ENCODE results near the gene C3orf62.
"Not testable (repeated sequence)": the region's sequence is repeated elsewhere in the genome, so short reads cannot be mapped to it uniquely, and the experiment has no call there.

Gene C3orf62

DNA sequence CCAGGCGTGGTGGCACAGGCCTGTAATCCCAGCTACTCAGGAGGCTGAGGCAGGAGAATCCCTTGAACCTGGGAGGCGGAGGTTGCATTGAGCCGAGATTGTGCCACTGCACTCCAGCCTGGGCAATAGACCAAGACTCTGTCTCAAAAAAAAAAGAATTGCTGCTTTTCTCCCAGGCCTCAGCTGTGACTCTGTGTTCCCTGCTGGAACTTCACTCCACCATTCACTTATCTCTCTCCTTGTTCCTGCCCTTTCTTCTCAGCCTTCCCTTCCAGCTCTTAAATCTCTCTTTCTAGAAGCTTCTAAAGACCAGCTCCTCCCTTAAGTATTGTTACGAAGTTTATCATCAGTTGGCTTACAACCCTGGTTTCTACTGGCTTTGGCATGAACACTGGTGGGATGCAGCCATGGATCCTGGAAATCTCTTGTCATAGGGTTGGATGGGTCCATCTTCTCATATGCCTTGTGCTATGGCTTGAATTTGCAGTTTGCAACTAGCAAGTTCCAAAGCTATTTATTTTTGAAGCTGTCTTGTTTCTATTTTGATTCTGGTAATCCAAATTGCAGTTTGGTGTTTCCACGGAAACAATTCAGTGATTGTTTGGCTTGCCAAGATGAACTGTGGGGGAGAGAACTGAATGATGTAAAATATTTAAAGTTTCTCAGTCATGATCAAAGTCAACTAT, 10.5 kb downstream of the C3orf62 start:
- no peak for DNase-seq

DNA sequence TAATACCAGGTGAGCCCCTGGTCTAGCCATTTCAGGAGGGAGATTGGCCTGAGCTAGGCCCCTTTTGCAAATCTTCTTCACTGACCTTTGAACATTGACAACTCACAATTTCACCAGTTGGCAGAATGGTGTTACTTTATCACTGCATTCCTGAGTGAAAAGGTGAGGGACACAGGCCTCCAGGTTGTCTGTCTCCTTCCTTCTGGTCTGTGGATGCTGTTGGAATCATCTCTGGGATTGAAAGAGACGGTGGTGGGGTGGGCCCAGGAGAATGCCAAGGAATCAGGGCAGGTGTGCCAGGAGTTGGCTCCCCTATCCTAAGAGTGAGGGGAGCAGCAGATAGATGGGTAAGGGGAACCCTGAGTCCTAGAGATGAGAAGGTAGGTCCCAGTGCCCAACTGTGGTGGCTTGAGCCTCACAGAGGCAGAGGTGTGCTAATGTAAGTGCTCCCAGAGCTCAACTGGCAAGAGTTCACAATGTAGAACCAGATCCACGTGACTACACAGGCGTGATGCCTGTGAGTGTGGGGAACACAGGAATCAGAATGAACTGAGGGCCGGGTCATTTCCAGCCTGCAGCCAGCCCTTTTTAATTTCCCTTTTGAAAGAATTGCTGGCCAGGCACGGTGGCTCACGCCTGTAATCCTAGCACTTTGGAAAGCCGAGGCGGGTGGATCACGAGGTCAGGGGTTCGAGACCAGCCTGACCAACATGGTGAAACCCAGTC, 11.2 kb downstream of the C3orf62 start:
- no peak for DNase-seq

DNA sequence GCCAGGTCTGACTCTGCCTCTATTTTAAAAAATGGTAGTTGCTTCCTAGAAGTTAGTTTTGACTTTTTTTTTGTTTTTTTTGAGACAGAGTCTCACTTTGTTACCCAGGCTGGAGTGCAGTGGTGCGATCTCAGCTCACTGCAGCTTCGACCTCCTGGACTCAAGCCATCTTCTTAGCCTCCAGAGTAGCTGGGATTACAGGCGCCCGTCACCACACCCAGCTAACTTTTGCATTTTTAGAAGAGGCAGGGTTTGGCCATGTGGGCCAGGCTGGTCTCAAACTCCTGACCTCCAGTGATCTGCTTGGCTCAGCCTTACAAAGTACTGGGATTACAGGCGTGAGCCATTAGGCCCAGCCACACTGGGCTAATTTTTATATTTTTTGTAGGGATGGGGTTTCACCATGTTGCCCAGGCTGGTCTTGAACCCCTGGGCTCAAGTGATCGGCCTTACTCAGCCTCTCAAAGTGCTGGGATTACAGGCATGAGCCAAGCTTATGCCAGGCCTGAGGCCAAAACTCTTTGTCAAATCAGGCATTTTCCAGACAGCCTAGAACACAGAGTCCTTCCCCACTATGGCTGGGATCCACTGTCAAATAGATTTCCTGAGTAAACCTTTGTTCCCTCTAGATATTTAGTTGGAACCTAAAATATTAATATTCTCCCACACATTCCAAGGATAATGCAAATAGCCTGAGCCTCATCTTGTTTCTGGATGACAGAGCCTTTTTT, 13.7 kb downstream of the C3orf62 start:
- no peak for DNase-seq

DNA sequence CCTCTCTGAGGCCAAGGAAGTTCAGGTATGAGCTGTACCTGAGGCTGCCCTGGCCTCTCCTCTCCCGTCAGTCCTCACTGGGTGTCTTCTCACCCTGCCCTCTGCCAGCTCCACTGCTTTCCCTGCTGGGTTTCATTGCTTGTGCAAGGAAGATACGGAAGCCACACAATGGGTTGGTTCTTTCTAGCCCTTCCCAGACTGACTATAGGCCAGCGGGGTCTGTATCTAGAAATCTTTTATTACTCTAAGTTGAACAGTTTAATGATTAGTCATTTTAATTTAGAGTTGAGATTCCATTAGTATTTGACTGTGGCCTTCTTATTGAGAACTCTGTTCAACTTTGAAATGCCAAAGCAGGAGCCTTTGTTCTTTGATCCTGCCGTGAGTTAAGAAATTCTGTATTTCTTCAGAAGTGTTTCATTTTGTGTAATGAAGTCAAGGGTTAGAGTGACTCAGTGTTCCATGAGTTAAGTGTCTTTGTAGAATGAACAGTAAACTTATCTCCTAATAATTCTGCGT, 16.2 kb downstream of the C3orf62 start:
- DNase-seq = no peak

DNA sequence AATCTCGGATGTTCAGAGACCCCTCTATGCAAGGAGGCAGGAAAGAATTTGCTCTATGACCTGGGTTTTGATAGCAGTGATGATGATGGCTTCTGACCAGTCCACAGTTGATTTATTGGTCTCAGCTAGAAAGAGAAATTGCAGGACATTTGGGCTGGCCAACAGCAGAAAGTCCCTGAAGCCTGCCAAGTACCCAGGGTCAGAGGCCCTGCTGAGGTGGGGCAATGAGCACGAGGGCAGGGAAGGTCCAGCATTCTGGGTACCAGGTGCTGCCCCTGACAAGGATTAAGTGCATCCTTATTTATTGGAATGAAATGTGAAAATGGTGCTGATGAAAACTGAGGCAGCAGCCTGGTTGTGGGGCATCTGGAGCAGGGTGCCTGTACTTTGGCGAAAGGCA, 19.8 kb downstream of the C3orf62 start:
- no peak for DNase-seq

DNA sequence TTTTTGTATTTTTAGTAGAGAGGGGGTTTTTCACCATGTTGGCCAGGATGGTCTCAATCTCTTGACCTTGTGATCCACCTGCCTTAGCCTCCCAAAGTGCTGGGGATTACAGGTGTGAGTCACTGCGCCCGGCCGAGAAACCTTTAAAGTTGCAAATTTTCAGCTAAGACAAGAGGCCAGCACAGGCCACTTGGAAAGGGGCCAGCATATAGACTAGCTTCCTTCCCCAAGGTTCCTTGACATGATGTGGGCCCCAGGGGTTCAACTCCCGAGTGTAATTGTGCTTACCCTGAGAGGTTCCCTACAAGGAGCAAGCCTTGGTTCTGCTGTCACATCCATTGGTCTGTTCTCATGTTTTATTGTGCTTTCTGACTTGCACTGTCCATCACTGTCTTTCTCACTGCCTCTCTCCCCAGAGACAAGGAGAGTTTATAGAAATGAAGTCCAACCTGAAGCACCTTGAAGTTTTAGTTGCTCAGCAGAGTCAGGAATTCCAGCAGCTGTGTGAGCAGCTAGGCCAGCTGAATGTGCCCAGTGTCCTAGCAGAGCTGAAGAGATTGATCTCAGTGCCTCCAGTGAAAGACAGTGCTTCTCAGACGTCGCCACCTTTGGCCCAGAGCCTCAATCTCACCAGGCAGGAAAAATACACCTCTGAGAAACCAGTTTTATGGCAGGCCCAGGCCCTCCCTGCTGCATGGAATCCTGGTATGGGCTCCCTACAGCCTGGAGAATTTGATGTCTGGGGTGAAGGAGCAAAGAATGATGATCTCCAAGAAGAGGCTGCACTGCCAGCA, 21.1 kb downstream of the C3orf62 start:
- DNase-seq = no peak

DNA sequence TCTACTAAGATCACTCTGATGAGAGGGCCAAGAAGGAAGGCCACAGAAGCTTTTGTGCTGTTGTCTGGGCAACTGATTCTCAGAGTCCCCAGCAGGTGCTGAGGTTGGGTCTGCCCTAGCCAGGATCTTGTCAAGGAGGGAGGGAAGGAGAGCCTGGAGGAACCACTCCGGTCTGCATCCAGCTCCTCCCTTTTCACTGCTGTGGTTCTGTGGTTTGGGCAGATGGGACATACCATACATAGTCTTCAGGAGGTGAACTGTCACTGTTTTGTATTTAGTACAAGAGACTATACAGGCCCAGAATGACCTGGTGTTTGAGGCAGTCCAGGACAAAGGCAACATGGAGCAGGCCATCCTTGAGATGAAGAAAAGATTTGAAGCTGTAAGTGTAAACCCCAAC, 21.9 kb downstream of the C3orf62 start:
- no peak for DNase-seq

DNA sequence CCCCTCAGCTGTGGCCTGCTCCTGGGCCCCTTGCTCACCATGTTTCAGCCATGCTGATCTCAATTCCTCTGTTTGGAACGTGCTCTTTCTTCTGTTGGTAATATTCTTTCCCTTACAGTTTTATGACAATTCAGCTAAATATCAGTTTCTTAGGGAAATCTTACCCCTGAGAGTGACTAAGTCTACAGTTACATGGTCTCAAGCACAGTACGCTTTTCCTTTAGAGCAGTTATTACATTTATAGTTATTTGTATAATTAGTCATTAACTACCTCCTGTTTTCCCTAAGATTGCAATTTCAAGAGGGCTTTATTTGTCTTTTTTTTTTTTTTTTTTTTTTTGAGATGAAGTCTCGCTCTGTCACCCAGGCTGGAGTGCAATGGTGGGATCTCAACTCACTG, 23.5 kb downstream of the C3orf62 start:
- no peak for DNase-seq

DNA sequence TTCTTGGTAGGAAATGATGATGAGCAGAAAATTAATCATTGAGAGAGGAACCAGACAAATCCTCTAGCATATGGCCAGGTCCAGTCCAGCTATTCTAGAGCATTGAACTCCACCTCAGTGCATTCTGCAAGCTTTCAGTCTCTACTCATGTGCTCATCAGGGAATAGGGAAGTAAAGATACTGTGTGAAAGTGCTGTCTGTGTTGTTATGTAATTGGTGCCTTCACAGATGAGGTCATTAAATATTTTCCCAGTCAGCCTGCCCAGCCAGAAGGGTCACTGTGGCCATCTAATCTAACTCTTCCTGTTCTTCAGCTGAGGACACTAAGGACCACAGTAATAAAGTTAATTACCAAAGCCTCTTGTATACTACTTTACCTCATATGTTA, 28.2 kb downstream of the C3orf62 start:
- no peak for DNase-seq

DNA sequence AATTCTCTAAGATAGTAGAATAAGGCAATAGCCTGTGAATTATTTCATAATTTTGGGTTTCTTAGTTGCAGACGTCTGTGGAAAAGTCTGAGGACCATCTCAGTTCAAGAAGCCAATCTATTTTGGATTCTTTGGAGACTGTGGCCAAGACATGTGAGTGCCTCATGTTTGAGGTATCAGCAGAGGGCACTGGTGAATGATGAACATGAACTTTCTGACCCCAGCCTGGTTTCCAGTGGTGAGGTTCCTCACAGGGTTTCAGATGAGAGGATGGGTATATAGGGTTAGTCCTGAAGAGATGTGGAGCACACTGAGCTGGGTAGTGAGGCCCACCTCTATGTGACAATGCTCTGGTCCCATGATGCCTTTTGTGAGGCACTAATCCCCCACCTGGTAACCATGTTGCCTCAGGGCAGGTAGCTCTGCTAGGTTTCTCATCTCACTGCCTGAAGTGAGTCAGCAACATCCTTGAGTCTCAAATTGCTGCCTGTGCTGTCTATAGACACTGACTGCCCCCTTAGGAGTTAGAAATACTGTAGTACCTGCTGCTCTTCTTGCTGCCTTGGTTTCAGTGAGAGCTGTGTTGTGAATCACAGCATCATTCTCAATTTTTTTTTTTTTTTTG, 32.3 kb downstream of the C3orf62 start:
- DNase-seq = no peak

DNA sequence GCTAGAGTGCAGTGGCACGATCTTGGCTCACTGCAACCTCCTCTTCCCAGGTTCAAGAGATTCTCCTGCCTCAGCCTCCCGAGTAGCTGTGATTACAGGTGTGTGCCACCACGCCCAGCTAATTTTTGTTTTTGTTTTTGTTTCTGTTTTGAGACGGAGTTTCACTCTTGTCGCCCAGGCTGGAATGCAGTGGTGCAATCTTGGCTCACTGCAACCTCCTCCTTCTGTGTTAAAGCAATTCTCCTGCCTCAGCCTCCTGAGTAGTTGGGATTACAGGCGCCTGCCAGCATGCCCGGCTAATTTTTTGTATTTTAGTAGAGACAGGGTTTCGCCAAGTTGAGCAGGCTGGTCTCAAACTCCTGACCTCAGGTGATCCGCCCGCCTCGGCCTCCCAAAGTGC, 36.9 kb downstream of the C3orf62 start:
- DNase-seq = not testable (repeated sequence)

DNA sequence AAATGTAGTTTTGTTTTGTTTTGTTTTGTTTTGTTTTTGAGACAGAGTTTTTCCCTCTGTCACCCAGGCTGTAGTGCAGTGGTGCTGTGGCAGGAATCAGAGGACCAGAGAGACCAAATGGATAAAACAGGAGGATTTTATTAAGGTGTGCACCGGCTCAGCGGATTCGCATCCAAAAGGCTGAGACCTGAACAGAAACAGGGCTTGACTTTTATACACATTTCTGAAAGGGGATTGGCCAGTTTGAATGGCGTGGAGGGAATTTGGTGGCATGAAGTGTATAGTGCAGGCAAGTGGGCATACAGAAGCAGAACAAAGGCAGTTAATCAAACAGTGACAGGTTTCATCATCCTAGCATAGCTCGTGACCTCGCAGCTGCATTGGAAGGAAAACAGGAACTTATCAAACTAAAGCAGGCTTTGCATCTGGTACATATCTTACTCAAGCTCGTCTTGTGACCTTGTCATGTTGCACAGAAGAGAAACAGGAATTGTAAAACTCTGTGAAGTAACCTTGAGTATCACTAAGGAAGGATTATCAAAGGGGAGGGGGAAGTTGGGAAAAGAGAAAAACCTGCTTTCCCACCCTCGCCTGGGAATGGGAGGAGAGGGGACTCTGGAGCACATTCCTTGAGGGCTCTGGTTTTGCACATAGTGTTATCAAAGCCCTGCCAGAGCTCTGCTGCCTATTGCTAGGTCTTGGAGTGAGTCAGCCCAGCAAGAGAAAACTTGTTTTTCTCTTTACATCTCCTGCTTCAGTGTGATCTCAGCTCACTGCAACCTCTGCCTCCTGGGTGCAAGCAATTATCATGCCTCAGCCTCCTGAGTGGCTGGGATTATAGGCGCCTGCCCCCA, 38.5 kb downstream of the C3orf62 start:
- DNase-seq = no peak

DNA sequence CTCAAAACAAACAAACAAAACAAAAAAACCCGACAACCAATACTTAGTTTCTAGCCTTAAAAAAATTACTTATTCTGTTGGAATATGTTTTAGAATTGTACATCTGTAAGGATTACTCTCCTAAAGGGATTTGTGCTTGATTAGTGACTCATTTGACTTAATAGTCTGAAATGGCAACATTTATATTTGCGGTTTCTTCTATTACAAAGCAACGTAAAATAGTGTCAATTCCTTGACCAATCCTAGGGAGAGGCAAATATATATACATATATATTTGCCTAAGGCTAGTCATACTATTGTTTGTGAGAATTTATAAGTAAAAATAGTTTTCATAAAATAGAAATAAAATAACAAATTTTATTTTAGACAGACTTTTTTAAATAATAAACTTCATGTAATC, 39.7 kb downstream of the C3orf62 start:
- DNase-seq = no peak

DNA sequence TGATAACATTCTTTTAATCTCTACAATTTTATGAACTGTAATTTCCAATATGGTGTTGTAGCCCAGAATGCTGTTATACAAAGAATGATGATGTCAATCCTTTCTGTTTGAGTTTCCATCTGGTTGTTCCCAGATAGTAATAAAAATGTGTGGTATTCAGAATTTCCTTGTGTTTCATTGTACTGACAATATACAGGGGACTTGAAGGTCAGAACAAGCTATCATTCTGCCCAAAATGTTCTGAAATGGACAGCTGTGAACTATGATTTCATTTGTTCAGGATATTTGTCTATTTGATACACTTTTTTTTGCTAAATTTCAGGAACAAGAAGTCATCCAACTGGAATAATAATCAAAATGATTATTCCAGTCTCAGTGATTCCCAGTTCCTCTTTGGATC, 40.8 kb downstream of the C3orf62 start:
- DNase-seq = no peak

DNA sequence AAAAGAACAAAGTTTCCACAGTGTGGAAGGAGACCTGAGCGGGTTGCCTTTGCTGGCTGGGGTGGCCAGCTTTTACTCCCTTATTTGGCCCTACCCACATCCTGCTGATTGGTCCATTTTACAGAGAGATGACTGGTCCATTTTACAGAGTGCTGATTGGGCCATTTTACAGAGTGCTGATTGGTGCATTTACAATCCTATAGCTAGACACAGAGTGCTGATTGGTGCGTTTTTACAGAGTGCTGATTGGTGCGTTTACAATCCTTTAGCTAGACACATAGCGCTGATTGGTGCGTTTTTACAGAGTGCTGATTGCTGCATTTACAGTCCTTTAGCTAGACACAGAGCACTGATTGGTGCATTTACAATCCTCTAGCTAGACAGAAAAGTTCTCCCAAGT, 48.2 kb downstream of the C3orf62 start:
- not testable (repeated sequence) for DNase-seq

DNA sequence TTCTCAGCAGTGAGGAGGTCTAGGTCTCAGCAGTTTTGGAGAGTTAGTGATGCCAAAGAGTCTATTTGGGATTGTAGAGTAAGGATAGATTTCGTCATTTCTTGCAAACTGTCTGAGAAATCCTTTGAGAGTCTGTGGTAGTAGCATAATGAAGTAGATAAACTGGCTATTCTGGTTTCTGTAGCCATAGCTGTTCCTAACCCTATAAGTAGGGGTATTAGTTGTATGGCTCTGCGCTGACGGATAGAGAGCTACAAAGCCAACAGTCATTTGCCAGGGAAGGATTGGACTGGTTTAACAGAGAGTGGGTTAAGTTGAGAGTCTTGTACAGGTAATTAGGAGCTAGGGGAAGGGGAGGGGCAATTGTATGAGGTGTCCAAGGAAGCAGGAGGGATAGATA, 55.0 kb downstream of the C3orf62 start:
- no peak for DNase-seq

DNA sequence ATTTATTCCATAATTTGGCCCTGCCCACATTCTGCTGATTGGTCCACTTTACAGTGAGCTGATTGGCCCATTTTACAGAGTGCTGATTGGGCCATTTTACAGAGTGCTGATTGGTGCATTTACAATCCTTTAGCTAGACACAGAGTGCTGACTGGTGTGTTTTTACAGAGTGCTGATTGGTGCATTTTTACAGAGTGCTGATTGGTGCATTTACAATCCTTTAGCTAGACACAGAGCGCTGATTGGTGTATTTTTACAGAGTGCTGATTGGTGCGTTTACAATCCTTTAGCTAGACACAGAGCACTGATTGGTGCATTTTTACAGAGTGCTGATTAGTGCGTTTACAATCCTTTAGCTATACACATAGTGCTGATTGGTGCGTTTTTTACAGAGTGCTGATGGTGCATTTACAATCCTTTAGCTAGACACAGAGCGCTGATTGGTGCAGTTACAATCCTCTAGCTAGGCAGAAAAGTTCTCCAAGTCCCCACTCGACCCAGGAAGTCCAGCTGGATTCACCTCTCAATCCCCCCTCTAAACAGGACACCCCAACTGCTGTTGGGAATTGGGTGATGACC, 56.0 kb downstream of the C3orf62 start:
- not testable (repeated sequence) for DNase-seq

DNA sequence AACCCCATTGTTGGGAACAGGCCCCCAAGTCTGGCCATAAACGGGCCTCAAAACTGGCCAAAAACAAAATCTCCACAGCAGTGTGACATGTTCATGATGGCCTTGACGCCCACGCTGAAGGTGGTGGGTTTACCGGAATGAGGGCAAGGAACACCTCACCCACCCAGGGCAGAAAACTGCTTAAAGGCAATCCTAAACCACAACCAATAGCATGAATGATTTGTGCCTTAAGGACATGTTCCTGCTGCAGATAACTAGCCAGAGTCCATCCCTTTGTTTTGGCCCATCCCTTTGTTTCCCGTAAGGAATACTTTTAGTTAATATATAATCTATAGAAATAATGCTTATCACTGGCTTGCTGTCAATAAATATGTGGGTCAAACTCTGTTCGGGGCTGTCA, 57.9 kb downstream of the C3orf62 start:
- DNase-seq = no peak
